Lung microvascular endothelial cell (primary cell): ENCODE measurements around the gene PARP16. TPM values are rescaled to one million over a fixed set of nuclear protein-coding genes. Genes with fewer than 3 reads are reported as not detected.

Source experiments
- DNase-seq, 2 donors: peaks; one replicate each; pipeline versions ENCODE4 v3.0.0 to v3.0.0-alpha.2; 2010; ENCODE audit warnings: low read depth in 2 of 2
- total RNA-seq: library from RNA; depleted of rRNA; stranded (reverse); fragments of >200 nt; gene quantifications from 2 replicates; pipeline ENCODE4 v1.2.1, GENCODE V29; 2014

Gene PARP16
- total RNA-seq, 1 donor from 2014 or later: 2.2 TPM

DNA sequence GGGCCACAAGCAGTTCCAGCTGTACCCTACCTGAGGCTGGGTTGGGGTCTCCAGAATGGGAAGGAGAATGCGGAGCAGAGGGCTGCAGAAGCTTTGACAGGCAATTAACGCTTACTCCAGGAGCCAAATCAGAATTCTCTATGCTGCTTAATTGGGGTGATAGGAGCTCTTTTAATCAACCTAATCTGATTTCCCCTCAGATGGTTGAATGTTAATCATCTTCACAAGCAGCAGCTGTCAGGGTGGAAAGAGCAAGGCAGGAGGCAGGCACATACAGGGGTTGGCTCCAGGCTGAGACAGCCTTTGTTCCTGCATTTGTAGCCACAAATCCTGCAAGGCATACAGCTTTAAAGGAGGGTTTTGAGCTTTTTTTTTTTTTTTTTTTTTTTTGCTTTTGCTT is 78.0 kb downstream of the PARP16 start:
- no peak for DNase-seq

Other genes with a start within 250 kb of the PARP16 start
- gene SLC51B, start 241.5 kb downstream of the PARP16 start, total RNA-seq: not detected in 2 replicates
- gene RASL12, start 218.9 kb downstream of the PARP16 start, total RNA-seq: not detected in 2 replicates
- not detected in 2 replicates for gene KBTBD13, start 210.1 kb downstream of the PARP16 start, total RNA-seq
- gene UBAP1L, start 171.7 kb downstream of the PARP16 start, total RNA-seq: 1.1 and 2.6 TPM in 2 replicates
- gene PDCD7, start 153.1 kb downstream of the PARP16 start, total RNA-seq: 8.3 and 11.3 TPM in 2 replicates
- 24.2 and 31.7 TPM in 2 replicates for gene CLPX, start 101.5 kb downstream of the PARP16 start, total RNA-seq
- gene CILP, start 75.4 kb downstream of the PARP16 start, total RNA-seq: not detected in 2 replicates
- gene RNU5A-1, start 9.2 kb upstream of the PARP16 start, total RNA-seq: not detected in 2 replicates
- gene RNU5B-1, start 17.8 kb upstream of the PARP16 start, total RNA-seq: not detected in 2 replicates
- gene IGDCC3, start 91.1 kb upstream of the PARP16 start, total RNA-seq: under 0.01 TPM in 1 of 2 replicates, not detected in the other
- under 0.01 and 0.22 TPM in 2 replicates for gene IGDCC4, start 136.1 kb upstream of the PARP16 start, total RNA-seq
- 40.3 and 54.6 TPM in 2 replicates for gene DPP8, start 230.8 kb upstream of the PARP16 start, total RNA-seq
- 83.0 and 87.5 TPM in 2 replicates for gene HACD3, start 243.6 kb upstream of the PARP16 start, total RNA-seq